HG03520 (cell line): ENCODE measurements around the gene DMXL1.

Experiments used
- ATAC-seq: cut with Tn5 transposase; IDR thresholded peaks from one replicate; pipeline ENCODE4 v1.9.1; 2021; ENCODE audit warnings: mild to moderate bottlenecking, moderate library complexity; ENCODE audit not compliant: unreplicated experiment

The DMXL1 gene

GRCh38 chr5:119287547-119288111 lies 216.7 kb downstream of the DMXL1 start:
- ATAC-seq: peak; percentile 46

- no peak for ATAC-seq
Measured at GRCh38 chr5:119288379-119289033, 217.6 kb downstream of the DMXL1 start.

- no peak for ATAC-seq
Measured at GRCh38 chr5:119289438-119290044, 218.7 kb downstream of the DMXL1 start.

- ATAC-seq: peak; percentile 89
Measured at GRCh38 chr5:119290161-119290569, 219.3 kb downstream of the DMXL1 start.

- ATAC-seq: no peak
Measured at GRCh38 chr5:119290607-119291006, 219.7 kb downstream of the DMXL1 start.

- ATAC-seq: no peak
Measured at GRCh38 chr5:119291056-119291455, 220.2 kb downstream of the DMXL1 start.

- ATAC-seq: no peak
Measured at GRCh38 chr5:119291877-119292276, 221.0 kb downstream of the DMXL1 start.

GRCh38 chr5:119292701-119293515 lies 222.0 kb downstream of the DMXL1 start:
- no peak for ATAC-seq

- ATAC-seq: no peak
Measured at GRCh38 chr5:119293516-119293829, 222.6 kb downstream of the DMXL1 start.
